Testis (tissue), 3 donors: ENCODE results near the gene DNAL1. TPM values are rescaled to one million over a fixed set of nuclear protein-coding genes. Genes with fewer than 3 reads are reported as not detected.
A peak's percentile ranks its signal among the peaks of the same experiment; 100 is the strongest.

Experiments
- DNase-seq: peaks from one replicate; pipeline ENCODE4 v3.0.0-alpha.2; 2019
- H3K27ac ChIP-seq, 2 donors: fragments of 200-600 bp; sonication (generic); one replicate each; pipeline ENCODE4 v1.5.1; 2019
- H3K27me3 ChIP-seq: fragments of 200-600 bp; sonication (generic); one replicate; pipeline ENCODE4 v1.5.1; 2019
- H3K36me3 ChIP-seq: fragments of 200-600 bp; sonication (generic); one replicate; pipeline ENCODE4 v1.5.1; 2017; ENCODE audit warnings: low read depth; ENCODE audit errors: missing control alignments
- H3K4me1 ChIP-seq: fragments of 200-600 bp; sonication (generic); one replicate; pipeline ENCODE4 v1.5.1; 2019
- H3K4me3 ChIP-seq, 2 donors: fragments of 200-600 bp; sonication (generic); one replicate each; pipeline ENCODE4 v1.5.1; 2017 to 2019
- H3K9me3 ChIP-seq: fragments of 200-600 bp; sonication (generic); one replicate; pipeline ENCODE4 v1.5.1; 2017
- CTCF ChIP-seq, 3 experiments: fragments of 450-650 bp in 2 of 3; fragments of 200-600 bp in 1 of 3; sonication (generic) in 1 of 3; IDR thresholded peaks; one replicate each; pipeline ENCODE4 v1.5.1; 2016 to 2019; ENCODE audit warnings: antibody characterized with exemption in 3 of 3, mild to moderate bottlenecking in 2 of 3, moderate library complexity in 1 of 3
- POLR2A ChIP-seq: fragments of 450-650 bp; IDR thresholded peaks from one replicate; pipeline ENCODE4 v1.6.1; 2017; ENCODE audit warnings: antibody characterized with exemption, mild to moderate bottlenecking, moderate library complexity
- WGBS, 2 donors: methylation state at CpG; one replicate each; pipeline ENCODE4 v1.1.5; 2018; 5-methylcytosine and 5-hydroxymethylcytosine counted together
- intact Hi-C: fragments of 100-400 bp; cut with DNase I; formaldehyde crosslinking; loops from one replicate; pipeline ENCODE4 v1.15.1; 2023; ENCODE audit warnings: low total_unique reads
- polyA plus RNA-seq: library from polyadenylated mRNA; stranded (reverse); fragments of 350-450 nt; fragmentation: Illumina TruSeq; extraction: RNeasy Lipid Tissue Mini Kit (QIAGEN cat#74804); gene quantifications from one replicate; pipeline ENCODE4 v1.2.3, GENCODE V29; 2014; ENCODE audit warnings: low read depth, low replicate concordance; ENCODE audit not compliant: insufficient read depth
- total RNA-seq, 2 donors: library from RNA; depleted of rRNA; stranded (reverse); fragments of >200 nt; gene quantifications; one replicate each; pipeline ENCODE4 v1.2.3, GENCODE V29; 2016

The DNAL1 gene
- total and polyA plus RNA-seq, 3 donors from 2014 or later = 14.6 to 136 (median 19.0) TPM

- H3K27ac ChIP-seq = peak overlapping the region; percentile 21 to 80
- 61 to 73% methylated on average over 6 of the region's 6 CpGs for WGBS, 2 donors
- H3K4me3 ChIP-seq = no peak overlapping the region
- TF ChIP-seq POLR2A (no peak), CTCF (IDR thresholded peaks at IDR 0.05) (no peak)
- H3K27me3 ChIP-seq = no peaks in the 10 kb centered on the region
- H3K36me3 ChIP-seq = no peaks in the 10 kb centered on the region
- H3K4me1 ChIP-seq = peaks cover 84% of the 10 kb centered on the region
- no peaks in the 10 kb centered on the region for H3K9me3 ChIP-seq
- DNase-seq = no peak
- intact Hi-C loops = no loop called here
Measured at GRCh38 chr14:73742520-73743238, 97.9 kb downstream of the DNAL1 start.

GRCh38 chr14:73743431-73743931 is 98.7 kb downstream of the DNAL1 start:
- no peaks in the 10 kb centered on the region for H3K9me3 ChIP-seq
- WGBS, 2 donors = 35 to 51% methylated on average over 10 to 11 of the region's 11 CpGs
- intact Hi-C loops = no loop called here
- H3K27me3 ChIP-seq = no peaks in the 10 kb centered on the region
- peaks cover 84% of the 10 kb centered on the region for H3K4me1 ChIP-seq
- peak overlapping the region in 1 of 2 donors; percentile 80 for H3K27ac ChIP-seq
- H3K36me3 ChIP-seq = no peaks in the 10 kb centered on the region
- TF ChIP-seq CTCF (IDR thresholded peaks at IDR 0.05) (no peak), POLR2A (no peak)
- no peak overlapping the region for H3K4me3 ChIP-seq
- no peak for DNase-seq

- intact Hi-C loops = no loop called here
- no peaks in the 10 kb centered on the region for H3K27me3 ChIP-seq
- 33 to 35% methylated on average over 7 of the region's 7 CpGs for WGBS, 2 donors
- peaks cover 89% of the 10 kb centered on the region for H3K4me1 ChIP-seq
- no peak for TF ChIP-seq CTCF (IDR thresholded peaks at IDR 0.05)
- no peak for TF ChIP-seq POLR2A
- peak overlapping the region in 1 of 2 donors; percentile 80 for H3K27ac ChIP-seq
- H3K9me3 ChIP-seq = no peaks in the 10 kb centered on the region
- no peaks in the 10 kb centered on the region for H3K36me3 ChIP-seq
- no peak overlapping the region for H3K4me3 ChIP-seq
- no peak for DNase-seq
Measured at GRCh38 chr14:73744175-73744867, 99.5 kb downstream of the DNAL1 start.

GRCh38 chr14:73744874-73745529 is 100.2 kb downstream of the DNAL1 start:
- peak overlapping the region in 1 of 2 donors; percentile 80 for H3K27ac ChIP-seq
- H3K27me3 ChIP-seq = no peaks in the 10 kb centered on the region
- no peaks in the 10 kb centered on the region for H3K36me3 ChIP-seq
- H3K4me3 ChIP-seq = no peak overlapping the region
- 71% methylated on average over 6 of the region's 6 CpGs; no CpG with 5 or more reads in 1 of the 2 donors for WGBS, 2 donors
- no peaks in the 10 kb centered on the region for H3K9me3 ChIP-seq
- intact Hi-C loops = no loop called here
- H3K4me1 ChIP-seq = peaks cover 89% of the 10 kb centered on the region
- no peak for TF ChIP-seq POLR2A
- no peak for TF ChIP-seq CTCF (IDR thresholded peaks at IDR 0.05)
- DNase-seq = no peak
